Measurements from ENCODE around the gene RAB37. TPM values are rescaled to one million over a fixed set of nuclear protein-coding genes. Genes with fewer than 3 reads are reported as not detected.
A peak's percentile ranks its signal among the peaks of the same experiment; 100 is the strongest.

The RAB37 gene
- total RNA-seq, 1 experiment from 2014 or later, result 2.5 TPM

GRCh38 chr17:74742153-74742515, 5.1 kb downstream of the RAB37 start:
- H3K9ac ChIP-seq (ENCODE audit: extremely low read depth, insufficient read length, low read length), result peak overlapping the region; percentile 21
- H4K8ac ChIP-seq (replicated peaks; ENCODE audit: insufficient read length, low read depth, low read length), result no peak overlapping the region
- H4K91ac ChIP-seq (ENCODE audit: insufficient read length, low read depth, low read length), result no peak overlapping the region
- no peak overlapping the region for H3K4ac ChIP-seq (ENCODE audit: low read depth, low read length)
- Mint-ChIP-seq H3K4me3 (0 out of 5 replicates have a peak overlapping the region, but pooled peaks of 1 of the 2 experiments have one; percentile 12), H3K27me3 (ENCODE audit: low read depth) (peaks cover 30% of the 10 kb centered on the region), H3K4me1 (peaks cover 35% of the 10 kb centered on the region in 2 experiments), H3K36me3 (ENCODE audit: insufficient read depth in 1 of 3, low read depth in 3 of 3) (no peaks in the 10 kb centered on the region; a peak in 1 of 7 replicates), H3K27ac (no peak overlapping the region; a peak in 1 of 7 replicates), H3K9me3 (no peaks in the 10 kb centered on the region; a peak in 1 of 5 replicates)
- H3K27me3 ChIP-seq (ENCODE audit: insufficient read depth, low read length), result no peaks in the 10 kb centered on the region
- no peak overlapping the region for H2AK5ac ChIP-seq (ENCODE audit: insufficient read length, low read length)
- H2AFZ ChIP-seq (ENCODE audit: low read length), result no peak overlapping the region
- peaks cover 8% of the 10 kb centered on the region for H3K23me2 ChIP-seq (ENCODE audit: insufficient read length, low read depth, low read length, poor library complexity, severe bottlenecking)
- H3K9me3 ChIP-seq (ENCODE audit: control insufficient read depth, low read depth, low read length), result no peaks in the 10 kb centered on the region
- H3K79me1 ChIP-seq (ENCODE audit: insufficient read depth, low read depth, low read length, poor library complexity, severe bottlenecking), result no peaks in the 10 kb centered on the region
- H2BK20ac ChIP-seq (ENCODE audit: low read depth, low read length, poor library complexity, severe bottlenecking), result no peak overlapping the region
- no peak overlapping the region for H2BK5ac ChIP-seq (ENCODE audit: insufficient read length, low read length)
- no peak overlapping the region for H2BK12ac ChIP-seq (ENCODE audit: insufficient read length, low read depth, low read length)
- no peaks in the 10 kb centered on the region for H4K20me1 ChIP-seq (ENCODE audit: control insufficient read depth, insufficient read depth, insufficient read length)
- H3K14ac ChIP-seq (ENCODE audit: insufficient read depth, low read length), result 0 out of 2 replicates have a peak overlapping the region, but pooled peaks have one; percentile 1
- H2BK120ac ChIP-seq (ENCODE audit: low read depth, low read length, poor library complexity, severe bottlenecking), result no peak overlapping the region
- no peak overlapping the region for H3T11ph ChIP-seq (ENCODE audit: low read length)
- H3K56ac ChIP-seq (ENCODE audit: insufficient read length, low read depth, low read length), result no peak overlapping the region
- TF ChIP-seq CTCF (conservative IDR thresholded peaks at IDR 0.05), result no peak
- DNase-seq, result peak; percentile 45
- H3K27ac ChIP-seq (ENCODE audit: insufficient read length, low read depth, low read length), result no peak overlapping the region
- WGBS (ENCODE audit: extremely low coverage, insufficient read length, low lambda C conversion rate), result no CpG with 5 or more reads among the region's 4 CpGs
- H4K5ac ChIP-seq (ENCODE audit: insufficient read length, low read depth, low read length), result no peak overlapping the region
- H2BK15ac ChIP-seq (ENCODE audit: low read depth, low read length), result no peak overlapping the region
- peaks cover 13% of the 10 kb centered on the region for H3K4me1 ChIP-seq (ENCODE audit: insufficient read depth, low read length)
- no peaks in the 10 kb centered on the region for H3K79me2 ChIP-seq (ENCODE audit: insufficient read depth, low read length)
- no peak overlapping the region for H3K4me2 ChIP-seq (ENCODE audit: insufficient read depth, insufficient read length, low read length)
- no peak overlapping the region for H3K23ac ChIP-seq (ENCODE audit: insufficient read length, low read depth, low read length)
- H3K18ac ChIP-seq (ENCODE audit: insufficient read length, low read depth, low read length), result no peak overlapping the region

Measured in H9 (cell line).